Epithelial cell of proximal tubule (primary cell): Measurements from ENCODE around the gene DNAJC13. TPM values are rescaled to one million over a fixed set of nuclear protein-coding genes. Genes with fewer than 3 reads are reported as not detected.
"Not testable (repeated sequence)": the region's sequence is repeated elsewhere in the genome, so short reads cannot be mapped to it uniquely, and the experiment has no call there.

Source experiments
- DNase-seq: peaks from one replicate; pipeline ENCODE4 v3.0.0-alpha.2; 2011; ENCODE audit warnings: low read depth
- H3K4me3 ChIP-seq: 2 replicates; pipeline ENCODE4 v1.5.1; 2011; ENCODE audit warnings: low read depth, mild to moderate bottlenecking, low read length
- total RNA-seq: library from RNA; depleted of rRNA; stranded (reverse); fragments of >200 nt; gene quantifications from 2 replicates; pipeline ENCODE4 v1.2.3, GENCODE V29; 2015
- TF ChIP-seq, protein P1 (sequence below): conservative IDR thresholded peaks from 2 replicates; pipeline ENCODE4 v1.5.1; 2012; ENCODE audit warnings: low read depth, mild to moderate bottlenecking, low read length

The DNAJC13 gene
- total RNA-seq, 1 donor from 2014 or later = 21.6 TPM

DNA sequence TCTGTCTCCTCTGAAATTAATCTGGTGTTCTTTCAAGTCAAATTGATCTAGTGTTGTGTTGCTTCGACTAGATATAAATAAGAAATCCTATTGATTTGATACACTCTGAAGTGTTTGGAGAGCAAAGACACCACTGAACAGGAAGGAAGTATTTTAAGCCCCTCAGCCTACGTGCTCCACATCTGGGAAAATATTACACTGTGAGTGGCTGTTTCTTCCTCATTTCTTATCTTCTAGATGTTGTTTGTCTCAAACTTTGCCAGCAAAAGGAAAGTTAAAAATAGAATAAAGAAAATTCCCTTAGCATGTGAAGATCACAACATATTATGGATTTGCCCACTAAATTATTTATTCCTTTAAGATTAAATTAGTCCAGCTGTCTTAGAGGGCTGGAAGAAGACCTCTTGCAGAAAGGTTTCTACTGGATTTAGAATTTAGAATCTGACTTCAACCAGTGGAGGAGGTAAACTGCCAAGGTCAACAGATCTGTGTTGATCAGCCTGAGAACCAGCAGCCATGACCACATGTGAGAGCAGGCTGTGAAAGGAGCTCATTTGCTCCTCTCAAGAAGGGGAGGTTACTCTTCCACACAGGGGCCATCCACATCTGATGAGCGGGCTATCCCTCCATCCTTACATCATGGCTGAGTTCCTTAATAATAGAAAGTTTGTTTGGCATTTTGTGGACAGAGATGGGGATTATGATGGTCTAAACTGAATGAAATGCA, 133.4 kb downstream of the DNAJC13 start:
- DNase-seq = no peak
- no peak overlapping the region for H3K4me3 ChIP-seq
- TF ChIP-seq, protein P1, sequence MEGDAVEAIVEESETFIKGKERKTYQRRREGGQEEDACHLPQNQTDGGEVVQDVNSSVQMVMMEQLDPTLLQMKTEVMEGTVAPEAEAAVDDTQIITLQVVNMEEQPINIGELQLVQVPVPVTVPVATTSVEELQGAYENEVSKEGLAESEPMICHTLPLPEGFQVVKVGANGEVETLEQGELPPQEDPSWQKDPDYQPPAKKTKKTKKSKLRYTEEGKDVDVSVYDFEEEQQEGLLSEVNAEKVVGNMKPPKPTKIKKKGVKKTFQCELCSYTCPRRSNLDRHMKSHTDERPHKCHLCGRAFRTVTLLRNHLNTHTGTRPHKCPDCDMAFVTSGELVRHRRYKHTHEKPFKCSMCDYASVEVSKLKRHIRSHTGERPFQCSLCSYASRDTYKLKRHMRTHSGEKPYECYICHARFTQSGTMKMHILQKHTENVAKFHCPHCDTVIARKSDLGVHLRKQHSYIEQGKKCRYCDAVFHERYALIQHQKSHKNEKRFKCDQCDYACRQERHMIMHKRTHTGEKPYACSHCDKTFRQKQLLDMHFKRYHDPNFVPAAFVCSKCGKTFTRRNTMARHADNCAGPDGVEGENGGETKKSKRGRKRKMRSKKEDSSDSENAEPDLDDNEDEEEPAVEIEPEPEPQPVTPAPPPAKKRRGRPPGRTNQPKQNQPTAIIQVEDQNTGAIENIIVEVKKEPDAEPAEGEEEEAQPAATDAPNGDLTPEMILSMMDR = no peak

DNA sequence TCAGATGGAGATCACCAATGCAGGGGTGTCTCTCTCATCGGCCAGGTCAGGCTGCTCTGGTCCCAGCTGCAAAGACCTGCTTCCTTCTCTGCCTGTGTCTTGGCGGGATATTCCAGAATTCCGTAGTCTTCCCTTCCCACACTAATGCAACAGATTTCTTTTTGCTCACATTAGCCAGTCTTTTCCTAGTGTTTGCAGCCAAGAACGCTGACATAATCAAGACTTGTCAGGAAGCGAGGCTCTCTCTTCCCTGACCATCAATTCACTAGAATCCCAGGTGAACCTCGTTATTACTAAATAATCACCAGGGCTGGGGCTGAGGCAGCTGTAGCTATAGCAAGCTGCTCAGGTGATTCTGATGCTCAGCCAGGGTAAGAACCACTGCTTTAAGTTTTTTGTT, 136.5 kb downstream of the DNAJC13 start:
- DNase-seq = no peak
- TF ChIP-seq, protein P1 = no peak
- H3K4me3 ChIP-seq = no peak overlapping the region

GRCh38 chr3:132554437-132554836, 137.1 kb downstream of the DNAJC13 start:
- no peak for DNase-seq
- TF ChIP-seq, protein P1 = no peak
- no peak overlapping the region for H3K4me3 ChIP-seq

GRCh38 chr3:132555306-132556035, 138.2 kb downstream of the DNAJC13 start:
- TF ChIP-seq, protein P1 = no peak

GRCh38 chr3:132556036-132556386, 138.7 kb downstream of the DNAJC13 start:
- not testable (repeated sequence) for DNase-seq, H3K4me3 ChIP-seq

More at GRCh38 chr3:132555306-132556035, 138.2 kb downstream of the DNAJC13 start:
- H3K4me3 ChIP-seq = no peak overlapping the region
- DNase-seq = no peak

- TF ChIP-seq, protein P1 = no peak
Measured at GRCh38 chr3:132556508-132557159, 139.3 kb downstream of the DNAJC13 start.

DNA sequence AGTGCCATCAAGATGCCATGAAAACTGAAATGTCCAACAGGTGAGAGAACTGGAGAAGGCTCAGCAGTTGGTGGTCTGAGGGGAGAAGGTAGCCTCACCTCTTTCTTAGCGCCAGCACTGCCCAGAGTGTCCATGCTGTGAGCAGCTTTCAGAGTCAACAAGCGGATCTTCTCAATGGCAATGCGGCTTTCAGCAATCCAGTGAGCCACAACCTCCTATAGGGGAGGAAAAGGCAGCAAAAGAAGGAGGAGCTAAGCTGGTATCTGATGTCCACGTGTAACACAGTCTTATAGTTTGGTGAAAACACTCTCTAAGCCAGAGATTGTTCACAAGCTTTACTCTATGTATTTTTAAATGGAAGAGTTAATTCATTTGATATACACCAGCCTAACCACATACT, 143.7 kb downstream of the DNAJC13 start:
- H3K4me3 ChIP-seq = no peak overlapping the region
- TF ChIP-seq, protein P1 = no peak
- DNase-seq = no peak

More at GRCh38 chr3:132556508-132557159, 139.3 kb downstream of the DNAJC13 start:
- DNase-seq = no peak
- no peak overlapping the region for H3K4me3 ChIP-seq
